Panc1 (cell line): Measurements from ENCODE around the gene TRABD2B. TPM values are rescaled to one million over a fixed set of nuclear protein-coding genes. Genes with fewer than 3 reads are reported as not detected.

Experiments used
- ATAC-seq: fragments of 200-7000 bp; cut with Tn5 transposase; 2 replicates; pipeline ENCODE4 v1.9.1; 2020; ENCODE audit warnings: mild to moderate bottlenecking, moderate library complexity
- BruUV-seq: library from RNA; stranded (reverse); fragments of 400-500 nt; replicated peaks from 2 replicates; lab custom pipeline; 2021; lab: Mats Ljungman, UMichigan
- CTCF ChIA-PET: fragments of 300-600 bp; sonication (Branson Sonifier 250); formaldehyde crosslinking; loops from one replicate; lab custom pipeline; 2022; ENCODE audit warnings: antibody characterized with exemption; lab: Charles Lee
- POLR2A ChIA-PET: fragments of 300-600 bp; sonication (Branson Sonifier 250); formaldehyde crosslinking; loops from one replicate; lab custom pipeline; 2022; ENCODE audit warnings: antibody characterized with exemption; lab: Charles Lee
- DNase-seq: peaks from one replicate; pipeline ENCODE4 v3.0.0-alpha.2; 2010; ENCODE audit warnings: low read depth, low spot score
- H3K27ac ChIP-seq: 2 replicates; pipeline ENCODE4 v1.5.1; 2011; ENCODE audit warnings: mild to moderate bottlenecking, low read length, inconsistent platforms
- H3K27me3 ChIP-seq: fragments of 200-500 bp; sonication (Bioruptor generic); 2 replicates; pipeline ENCODE4 v1.6.0; 2014; ENCODE audit warnings: low read length, inconsistent platforms; ENCODE audit not compliant: control insufficient read depth, insufficient read depth
- H3K36me3 ChIP-seq: fragments of 200-500 bp; sonication (Bioruptor generic); 2 replicates; pipeline ENCODE4 v1.5.1; 2014; ENCODE audit warnings: inconsistent platforms, mild to moderate bottlenecking, low read length, moderate library complexity; ENCODE audit not compliant: control insufficient read depth, insufficient read depth
- H3K4me1 ChIP-seq: 2 replicates; pipeline ENCODE4 v1.5.1; 2011; ENCODE audit warnings: inconsistent platforms, mild to moderate bottlenecking, low read length, moderate library complexity; ENCODE audit not compliant: control insufficient read depth, insufficient read depth
- H3K4me3 ChIP-seq, 2 experiments: 2 replicates each; pipeline ENCODE4 v1.5.1; 2011 to 2012; ENCODE audit warnings: low read depth in 2 of 2, low read length in 2 of 2, mild to moderate bottlenecking in 2 of 2, inconsistent platforms in 1 of 2, moderate library complexity in 1 of 2
- H3K9me3 ChIP-seq: fragments of 200-500 bp; sonication (Bioruptor generic); 2 replicates; pipeline ENCODE4 v1.5.1; 2014; ENCODE audit warnings: low read depth, mild to moderate bottlenecking, inconsistent platforms, low read length, moderate library complexity; ENCODE audit not compliant: control insufficient read depth, insufficient read depth
- POLR2AphosphoS5 ChIP-seq: IDR thresholded peaks from 2 replicates; pipeline ENCODE4 v1.6.1; 2012; ENCODE audit warnings: mild to moderate bottlenecking, low read depth, low read length, moderate library complexity
- SIN3A ChIP-seq: IDR thresholded peaks from 2 replicates; pipeline ENCODE4 v1.6.1; 2012; ENCODE audit warnings: low read depth, mild to moderate bottlenecking, low read length, moderate library complexity, borderline replicate concordance; ENCODE audit not compliant: insufficient read depth
- TCF7L2 ChIP-seq: IDR thresholded peaks from 2 replicates; pipeline ENCODE4 v1.6.1; 2011; ENCODE audit warnings: mild to moderate bottlenecking, low read depth, low read length, inconsistent platforms
- in situ Hi-C: cut with HindIII; loops from 2 replicates; pipeline ENCODE4 v1.10.0; 2016; ENCODE audit warnings: low sequenced_read_pairs, low pct_unique_long_range_greater_than_20kb
- intact Hi-C: fragments of 100-400 bp; cut with micrococcal nuclease; formaldehyde crosslinking; loops from one replicate; pipeline ENCODE4 v1.10.0; 2022; ENCODE audit not compliant: unreplicated experiment
- total RNA-seq: library from RNA; stranded (reverse); gene quantifications from one replicate; pipeline ENCODE4 v1.2.1, GENCODE V29; 2021; ENCODE audit not compliant: unreplicated experiment
- TF ChIP-seq, protein P1 (sequence below), 2 experiments: IDR thresholded peaks; 2 replicates each; pipeline ENCODE4 v1.6.1; 2011 to 2012; ENCODE audit warnings: low read depth in 2 of 2, control low read depth in 1 of 2, low read length in 1 of 2, mild to moderate bottlenecking in 1 of 2, moderate library complexity in 1 of 2; ENCODE audit not compliant: insufficient read depth in 1 of 2
- TF ChIP-seq, protein P2 (sequence below): fragments of 450-650 bp; IDR thresholded peaks from 2 replicates; pipeline ENCODE4 v1.5.1; 2017; ENCODE audit warnings: mild to moderate bottlenecking

The TRABD2B gene
- total RNA-seq, 1 experiment from 2014 or later = not detected

DNA sequence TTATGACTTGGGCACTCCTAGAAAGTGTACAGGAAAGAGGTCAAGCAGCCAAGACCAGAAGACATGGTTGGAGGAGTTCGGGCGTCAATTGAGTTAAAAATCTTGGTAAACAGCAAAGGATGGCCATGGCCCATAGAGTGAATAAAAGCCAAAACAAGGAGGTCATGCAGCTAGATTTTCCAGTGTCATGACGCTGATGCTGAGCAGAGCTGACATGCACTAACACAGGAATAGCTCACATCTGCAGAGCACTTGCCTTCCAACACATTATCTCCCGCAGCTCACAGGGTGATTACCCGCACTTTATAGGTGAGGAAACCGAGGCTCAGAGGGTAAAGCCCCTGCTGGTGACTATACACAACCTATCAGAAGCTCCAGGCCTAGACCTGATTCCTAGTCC lies 49.7 kb downstream of the TRABD2B start:
- Histone ChIP-seq H3K27ac (no peak overlapping the region), H3K9me3 (no peaks in the 10 kb centered on the region), H3K4me1 (no peaks in the 10 kb centered on the region), H3K4me3 (no peak overlapping the region), H3K27me3 (0 out of 2 replicates have a peak, but pooled peaks cover 3% of the 10 kb centered on the region), H3K36me3 (no peaks in the 10 kb centered on the region)
- ChIA-PET CTCF (interaction anchor here (0.6 kb wide), 1 partner anchor 23 kb away, joined by 3 read pairs; no protein-coding TSS in a partner anchor), POLR2A (no interaction called here)
- intact Hi-C loops (no loop called here), in situ Hi-C loops (no loop called here)
- DNase-seq (no peak), ATAC-seq (no peak)
- BruUV-seq = no TSS peak
- TF ChIP-seq, protein P1, sequence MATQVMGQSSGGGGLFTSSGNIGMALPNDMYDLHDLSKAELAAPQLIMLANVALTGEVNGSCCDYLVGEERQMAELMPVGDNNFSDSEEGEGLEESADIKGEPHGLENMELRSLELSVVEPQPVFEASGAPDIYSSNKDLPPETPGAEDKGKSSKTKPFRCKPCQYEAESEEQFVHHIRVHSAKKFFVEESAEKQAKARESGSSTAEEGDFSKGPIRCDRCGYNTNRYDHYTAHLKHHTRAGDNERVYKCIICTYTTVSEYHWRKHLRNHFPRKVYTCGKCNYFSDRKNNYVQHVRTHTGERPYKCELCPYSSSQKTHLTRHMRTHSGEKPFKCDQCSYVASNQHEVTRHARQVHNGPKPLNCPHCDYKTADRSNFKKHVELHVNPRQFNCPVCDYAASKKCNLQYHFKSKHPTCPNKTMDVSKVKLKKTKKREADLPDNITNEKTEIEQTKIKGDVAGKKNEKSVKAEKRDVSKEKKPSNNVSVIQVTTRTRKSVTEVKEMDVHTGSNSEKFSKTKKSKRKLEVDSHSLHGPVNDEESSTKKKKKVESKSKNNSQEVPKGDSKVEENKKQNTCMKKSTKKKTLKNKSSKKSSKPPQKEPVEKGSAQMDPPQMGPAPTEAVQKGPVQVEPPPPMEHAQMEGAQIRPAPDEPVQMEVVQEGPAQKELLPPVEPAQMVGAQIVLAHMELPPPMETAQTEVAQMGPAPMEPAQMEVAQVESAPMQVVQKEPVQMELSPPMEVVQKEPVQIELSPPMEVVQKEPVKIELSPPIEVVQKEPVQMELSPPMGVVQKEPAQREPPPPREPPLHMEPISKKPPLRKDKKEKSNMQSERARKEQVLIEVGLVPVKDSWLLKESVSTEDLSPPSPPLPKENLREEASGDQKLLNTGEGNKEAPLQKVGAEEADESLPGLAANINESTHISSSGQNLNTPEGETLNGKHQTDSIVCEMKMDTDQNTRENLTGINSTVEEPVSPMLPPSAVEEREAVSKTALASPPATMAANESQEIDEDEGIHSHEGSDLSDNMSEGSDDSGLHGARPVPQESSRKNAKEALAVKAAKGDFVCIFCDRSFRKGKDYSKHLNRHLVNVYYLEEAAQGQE (IDR thresholded peaks at IDR 0.05; ENCODE audit: insufficient read depth in 1 of 2, low read depth in 2 of 2, low read length in 1 of 2) = no peak
- TF ChIP-seq POLR2AphosphoS5 (no peak), TCF7L2 (no peak), SIN3A (no peak)
- TF ChIP-seq, protein P2, sequence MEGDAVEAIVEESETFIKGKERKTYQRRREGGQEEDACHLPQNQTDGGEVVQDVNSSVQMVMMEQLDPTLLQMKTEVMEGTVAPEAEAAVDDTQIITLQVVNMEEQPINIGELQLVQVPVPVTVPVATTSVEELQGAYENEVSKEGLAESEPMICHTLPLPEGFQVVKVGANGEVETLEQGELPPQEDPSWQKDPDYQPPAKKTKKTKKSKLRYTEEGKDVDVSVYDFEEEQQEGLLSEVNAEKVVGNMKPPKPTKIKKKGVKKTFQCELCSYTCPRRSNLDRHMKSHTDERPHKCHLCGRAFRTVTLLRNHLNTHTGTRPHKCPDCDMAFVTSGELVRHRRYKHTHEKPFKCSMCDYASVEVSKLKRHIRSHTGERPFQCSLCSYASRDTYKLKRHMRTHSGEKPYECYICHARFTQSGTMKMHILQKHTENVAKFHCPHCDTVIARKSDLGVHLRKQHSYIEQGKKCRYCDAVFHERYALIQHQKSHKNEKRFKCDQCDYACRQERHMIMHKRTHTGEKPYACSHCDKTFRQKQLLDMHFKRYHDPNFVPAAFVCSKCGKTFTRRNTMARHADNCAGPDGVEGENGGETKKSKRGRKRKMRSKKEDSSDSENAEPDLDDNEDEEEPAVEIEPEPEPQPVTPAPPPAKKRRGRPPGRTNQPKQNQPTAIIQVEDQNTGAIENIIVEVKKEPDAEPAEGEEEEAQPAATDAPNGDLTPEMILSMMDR = no peak

DNA sequence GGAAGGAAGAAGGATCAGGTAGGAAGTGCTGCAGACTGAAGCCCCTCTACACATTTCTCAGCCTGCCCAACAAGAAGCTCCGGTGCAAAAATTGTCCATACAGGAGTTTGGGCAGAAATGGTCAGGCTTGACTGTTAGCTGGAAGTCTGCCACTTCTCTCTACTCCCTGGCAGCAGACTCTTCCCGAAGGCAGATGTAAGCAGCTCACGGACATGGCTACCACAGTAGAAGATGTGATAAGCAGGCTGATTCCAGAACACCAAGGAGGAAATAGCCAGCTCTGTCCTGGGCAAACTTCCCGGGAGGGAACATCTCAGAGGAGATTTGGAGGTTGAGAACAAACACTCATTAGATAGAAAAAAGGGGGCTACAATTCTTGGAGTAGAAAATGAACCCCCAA lies 52.6 kb downstream of the TRABD2B start:
- DNase-seq = no peak
- BruUV-seq = no TSS peak
- no peak overlapping the region for H3K4me3 ChIP-seq
- 0 out of 2 replicates have a peak, but pooled peaks cover 3% of the 10 kb centered on the region for H3K27me3 ChIP-seq
- TF ChIP-seq, protein P2 = no peak
- TF ChIP-seq, protein P1 (IDR thresholded peaks at IDR 0.05; ENCODE audit: insufficient read depth in 1 of 2, low read depth in 2 of 2, low read length in 1 of 2) = no peak
- TF ChIP-seq POLR2AphosphoS5 = no peak
- no peak for TF ChIP-seq TCF7L2
- TF ChIP-seq SIN3A = no peak
- intact Hi-C loops = no loop called here
- H3K36me3 ChIP-seq = no peaks in the 10 kb centered on the region
- no peak for ATAC-seq
- H3K27ac ChIP-seq = no peak overlapping the region
- H3K4me1 ChIP-seq = no peaks in the 10 kb centered on the region
- in situ Hi-C loops = no loop called here
- ChIA-PET CTCF (no interaction called here), POLR2A (no interaction called here)
- H3K9me3 ChIP-seq = no peaks in the 10 kb centered on the region
